Tibial nerve (tissue), 4 donors: Measurements from ENCODE around the gene SEPTIN5. TPM values are rescaled to one million over a fixed set of nuclear protein-coding genes. Genes with fewer than 3 reads are reported as not detected.

Experiments
- DNase-seq, 2 donors: peaks; one replicate each; pipeline ENCODE4 v3.0.0-alpha.2; 2019; ENCODE audit warnings: low spot score in 2 of 2
- H3K27ac ChIP-seq, 4 donors: fragments of 200-600 bp; sonication (generic) in 3 of 4; one replicate each; pipeline ENCODE4 v1.5.1; 2017 to 2019; ENCODE audit warnings: mild to moderate bottlenecking in 1 of 4
- H3K27me3 ChIP-seq, 2 donors: fragments of 200-600 bp; sonication (generic) in 1 of 2; one replicate each; pipeline versions ENCODE4 v1.5.1 to v1.6.0; 2017 to 2019
- H3K36me3 ChIP-seq, 3 donors: fragments of 200-600 bp; sonication (generic); one replicate each; pipeline ENCODE4 v1.5.1; 2018 to 2019
- H3K4me1 ChIP-seq, 4 donors: fragments of 200-600 bp; sonication (generic) in 3 of 4; one replicate each; pipeline ENCODE4 v1.5.1; 2017 to 2019
- H3K4me3 ChIP-seq, 4 donors: fragments of 200-600 bp; sonication (generic) in 3 of 4; one replicate each; pipeline ENCODE4 v1.5.1; 2017 to 2019; ENCODE audit warnings: mild to moderate bottlenecking in 1 of 4, moderate library complexity in 1 of 4
- H3K9me3 ChIP-seq, 4 donors: fragments of 200-600 bp; sonication (generic) in 3 of 4; one replicate each; pipeline ENCODE4 v1.5.1; 2017 to 2019
- CTCF ChIP-seq, 5 experiments: fragments of 200-600 bp in 3 of 5; fragments of 450-650 bp in 2 of 5; sonication (generic) in 3 of 5; IDR thresholded peaks; one replicate each; pipeline ENCODE4 v1.5.1; 2016 to 2019; ENCODE audit warnings: antibody characterized with exemption in 5 of 5, mild to moderate bottlenecking in 3 of 5, moderate library complexity in 2 of 5
- EP300 ChIP-seq, 2 donors: sonication (generic); formaldehyde crosslinking; IDR thresholded peaks; one replicate each; pipeline ENCODE4 v1.6.1; 2017; ENCODE audit warnings: antibody characterized with exemption in 2 of 2, mild to moderate bottlenecking in 1 of 2
- POLR2A ChIP-seq, 2 donors: fragments of 450-650 bp; IDR thresholded peaks; one replicate each; pipeline ENCODE4 v1.6.1; 2017; ENCODE audit warnings: antibody characterized with exemption in 2 of 2, mild to moderate bottlenecking in 2 of 2, moderate library complexity in 2 of 2
- WGBS, 2 donors: methylation state at CpG; one replicate each; pipeline ENCODE4 v1.1.5; 2018; 5-methylcytosine and 5-hydroxymethylcytosine counted together
- total RNA-seq, 4 donors: library from RNA; depleted of rRNA; stranded (reverse); fragments of >200 nt; gene quantifications; one replicate each; pipeline ENCODE4 v1.1.0, GENCODE V29; 2016

Gene SEPTIN5
- total RNA-seq, 4 donors from 2014 or later: 11.4 to 29.1 (median 25.2) TPM

GRCh38 chr22:19667872-19668740, 46.2 kb upstream of the SEPTIN5 start:
- no peak overlapping the region for H3K27ac ChIP-seq
- H3K4me1 ChIP-seq: peaks cover 0 to 20% (median 3%) of the 10 kb centered on the region in 4 donors
- no peaks in the 10 kb centered on the region for H3K9me3 ChIP-seq
- no peaks in the 10 kb centered on the region for H3K27me3 ChIP-seq
- no peak for DNase-seq
- no peak for TF ChIP-seq CTCF (IDR thresholded peaks at IDR 0.05)
- H3K4me3 ChIP-seq: no peak overlapping the region
- WGBS, 2 donors: 92 to 94% methylated on average over 15 to 19 of the region's 19 CpGs
- H3K36me3 ChIP-seq: no peaks in the 10 kb centered on the region

- no peak for DNase-seq
- Histone ChIP-seq H3K4me3 (no peak overlapping the region), H3K27me3 (no peaks in the 10 kb centered on the region), H3K9me3 (no peaks in the 10 kb centered on the region), H3K36me3 (no peaks in the 10 kb centered on the region), H3K27ac (no peak overlapping the region), H3K4me1 (peaks cover 0 to 16% (median under 1%) of the 10 kb centered on the region in 4 donors)
- no peak for TF ChIP-seq EP300 (IDR thresholded peaks at IDR 0.05)
- TF ChIP-seq CTCF (IDR thresholded peaks at IDR 0.05): no peak
- no peak for TF ChIP-seq POLR2A (IDR thresholded peaks at IDR 0.05)
- WGBS, 2 donors: 88 to 93% methylated on average over 10 of the region's 10 CpGs
Measured at GRCh38 chr22:19668748-19669147, 45.6 kb upstream of the SEPTIN5 start.

- Histone ChIP-seq H3K27me3 (no peaks in the 10 kb centered on the region), H3K4me1 (peaks cover 0 to 11% (median 0%) of the 10 kb centered on the region in 4 donors), H3K9me3 (no peaks in the 10 kb centered on the region), H3K36me3 (no peaks in the 10 kb centered on the region), H3K27ac (no peak overlapping the region), H3K4me3 (no peak overlapping the region)
- TF ChIP-seq POLR2A (IDR thresholded peaks at IDR 0.05) (no peak), CTCF (IDR thresholded peaks at IDR 0.05) (no peak), EP300 (IDR thresholded peaks at IDR 0.05) (no peak)
- DNase-seq: no peak
- WGBS, 2 donors: 35 to 40% methylated on average over 4 of the region's 4 CpGs
Measured at GRCh38 chr22:19669570-19669969, 44.7 kb upstream of the SEPTIN5 start.

- 85 to 98% methylated on average over 3 of the region's 3 CpGs for WGBS, 2 donors
- no peak overlapping the region for H3K4me3 ChIP-seq
- TF ChIP-seq EP300 (IDR thresholded peaks at IDR 0.05) (no peak), CTCF (IDR thresholded peaks at IDR 0.05) (no peak), POLR2A (IDR thresholded peaks at IDR 0.05) (no peak)
- no peak for DNase-seq
- H3K4me1 ChIP-seq: peaks cover 0 to 8% (median 0%) of the 10 kb centered on the region in 4 donors
- H3K27me3 ChIP-seq: no peaks in the 10 kb centered on the region
- no peak overlapping the region for H3K27ac ChIP-seq
- no peaks in the 10 kb centered on the region for H3K9me3 ChIP-seq
- no peaks in the 10 kb centered on the region for H3K36me3 ChIP-seq
Measured at GRCh38 chr22:19671316-19671715, 43.0 kb upstream of the SEPTIN5 start.

- TF ChIP-seq CTCF (IDR thresholded peaks at IDR 0.05): no peak
- no peak for TF ChIP-seq POLR2A (IDR thresholded peaks at IDR 0.05)
- TF ChIP-seq EP300 (IDR thresholded peaks at IDR 0.05): no peak
- Histone ChIP-seq H3K27me3 (no peaks in the 10 kb centered on the region), H3K27ac (no peak overlapping the region), H3K4me3 (no peak overlapping the region), H3K36me3 (no peaks in the 10 kb centered on the region), H3K9me3 (no peaks in the 10 kb centered on the region), H3K4me1 (no peaks in the 10 kb centered on the region)
- no peak for DNase-seq
- WGBS, 2 donors: 90 to 96% methylated on average over 9 of the region's 9 CpGs
Measured at GRCh38 chr22:19672054-19672776, 42.1 kb upstream of the SEPTIN5 start.
